H9 (cell line): Measurements from ENCODE around the gene MRTFA. TPM values are rescaled to one million over a fixed set of nuclear protein-coding genes. Genes with fewer than 3 reads are reported as not detected.

Source experiments
- DNase-seq: peaks from one replicate; pipeline ENCODE4 v3.0.0-alpha.2; 2017
- H2AFZ ChIP-seq: one replicate; pipeline ENCODE4 v1.6.1; 2013; ENCODE audit warnings: mild to moderate bottlenecking, low read length, control low read depth, moderate library complexity
- H2AK5ac ChIP-seq: 2 replicates; pipeline ENCODE4 v1.6.1; 2013; ENCODE audit warnings: low read length, control low read depth, mixed read lengths; ENCODE audit not compliant: insufficient read length
- H2BK120ac ChIP-seq: one replicate; pipeline ENCODE4 v1.6.1; 2013; ENCODE audit warnings: low read depth, mild to moderate bottlenecking, low read length, control low read depth, inconsistent platforms; ENCODE audit not compliant: poor library complexity, severe bottlenecking
- H2BK12ac ChIP-seq: 2 replicates; pipeline ENCODE4 v1.6.1; 2013; ENCODE audit warnings: low read length, control low read depth, mixed read lengths, low read depth; ENCODE audit not compliant: insufficient read length
- H2BK15ac ChIP-seq: 2 replicates; pipeline ENCODE4 v1.6.1; 2013; ENCODE audit warnings: low read depth, low read length, control low read depth
- H2BK20ac ChIP-seq: one replicate; pipeline ENCODE4 v1.6.1; 2013; ENCODE audit warnings: low read depth, mild to moderate bottlenecking, low read length, control low read depth, inconsistent platforms; ENCODE audit not compliant: poor library complexity, severe bottlenecking
- H2BK5ac ChIP-seq: 2 replicates; pipeline ENCODE4 v1.6.1; 2013; ENCODE audit warnings: low read length, control low read depth, mixed read lengths; ENCODE audit not compliant: insufficient read length
- H3K14ac ChIP-seq: 2 replicates; pipeline ENCODE4 v1.6.1; 2013; ENCODE audit warnings: low read length, control low read depth; ENCODE audit not compliant: insufficient read depth
- H3K18ac ChIP-seq: 2 replicates; pipeline ENCODE4 v1.6.1; 2013; ENCODE audit warnings: low read depth, mild to moderate bottlenecking, mixed read lengths, low read length, control low read depth; ENCODE audit not compliant: insufficient read length
- H3K23ac ChIP-seq: 2 replicates; pipeline ENCODE4 v1.6.1; 2013; ENCODE audit warnings: low read length, control low read depth, mixed read lengths, low read depth; ENCODE audit not compliant: insufficient read length
- H3K23me2 ChIP-seq: 2 replicates; pipeline ENCODE4 v1.6.1; 2013; ENCODE audit warnings: low read depth, mild to moderate bottlenecking, mixed read lengths, low read length, control low read depth; ENCODE audit not compliant: insufficient read length, poor library complexity, severe bottlenecking
- H3K27ac ChIP-seq: 2 replicates; pipeline ENCODE4 v1.5.1; 2013; ENCODE audit warnings: low read length, control low read depth, mixed read lengths, low read depth; ENCODE audit not compliant: insufficient read length
- H3K27me3 ChIP-seq: 2 replicates; pipeline ENCODE4 v1.6.1; 2013; ENCODE audit warnings: low read length, control low read depth, inconsistent platforms; ENCODE audit not compliant: insufficient read depth
- H3K4ac ChIP-seq: 2 replicates; pipeline ENCODE4 v1.6.1; 2013; ENCODE audit warnings: low read depth, mild to moderate bottlenecking, control low read depth, inconsistent platforms, low read length, moderate library complexity
- H3K4me1 ChIP-seq: 2 replicates; pipeline ENCODE4 v1.6.1; 2013; ENCODE audit warnings: low read length, control low read depth, inconsistent platforms; ENCODE audit not compliant: insufficient read depth
- H3K4me2 ChIP-seq: 2 replicates; pipeline ENCODE4 v1.6.1; 2013; ENCODE audit warnings: low read length, control low read depth, mixed read lengths; ENCODE audit not compliant: insufficient read length, insufficient read depth
- H3K56ac ChIP-seq: 2 replicates; pipeline ENCODE4 v1.6.1; 2013; ENCODE audit warnings: low read depth, mild to moderate bottlenecking, mixed read lengths, low read length, control low read depth; ENCODE audit not compliant: insufficient read length
- H3K79me1 ChIP-seq: 2 replicates; pipeline ENCODE4 v1.6.1; 2013; ENCODE audit warnings: low read depth, mild to moderate bottlenecking, moderate library complexity, low read length, control low read depth, inconsistent platforms; ENCODE audit not compliant: insufficient read depth, poor library complexity, severe bottlenecking
- H3K79me2 ChIP-seq: 2 replicates; pipeline ENCODE4 v1.6.1; 2013; ENCODE audit warnings: low read length, control low read depth, inconsistent platforms; ENCODE audit not compliant: insufficient read depth
- H3K9ac ChIP-seq: 2 replicates; pipeline ENCODE4 v1.6.1; 2013; ENCODE audit warnings: low read length, control low read depth, mixed read lengths; ENCODE audit not compliant: insufficient read length; ENCODE audit errors: extremely low read depth
- H3K9me3 ChIP-seq: one replicate; pipeline ENCODE4 v1.6.1; 2013; ENCODE audit warnings: low read depth, low read length, inconsistent platforms; ENCODE audit not compliant: control insufficient read depth
- H3T11ph ChIP-seq: one replicate; pipeline ENCODE4 v1.6.1; 2013; ENCODE audit warnings: mild to moderate bottlenecking, low read length, control low read depth, inconsistent platforms
- H4K20me1 ChIP-seq: one replicate; pipeline ENCODE4 v1.6.1; 2013; ENCODE audit not compliant: control insufficient read depth, insufficient read length, insufficient read depth
- H4K5ac ChIP-seq: 2 replicates; pipeline ENCODE4 v1.6.1; 2013; ENCODE audit warnings: low read depth, mild to moderate bottlenecking, mixed read lengths, low read length, control low read depth; ENCODE audit not compliant: insufficient read length
- H4K8ac ChIP-seq: replicated peaks from 2 replicates; pipeline ENCODE4 v1.6.1; 2013; ENCODE audit warnings: low read length, control low read depth, mixed read lengths, low read depth; ENCODE audit not compliant: insufficient read length
- H4K91ac ChIP-seq: 2 replicates; pipeline ENCODE4 v1.6.1; 2013; ENCODE audit warnings: low read depth, mild to moderate bottlenecking, moderate library complexity, mixed read lengths, low read length, control low read depth; ENCODE audit not compliant: insufficient read length
- H3K27ac Mint-ChIP-seq, 3 experiments: 2 replicates in 2 of 3; 3 replicates in 1 of 3; pipeline ENCODE4 v1.8.0; 2020 to 2021; ENCODE audit warnings: mixed read lengths in 3 of 3, mild to moderate bottlenecking in 1 of 3, moderate library complexity in 1 of 3
- H3K27me3 Mint-ChIP-seq: 2 replicates; pipeline ENCODE4 v1.8.0; 2021; ENCODE audit warnings: low read depth, mild to moderate bottlenecking, moderate library complexity, mixed read lengths
- H3K36me3 Mint-ChIP-seq, 3 experiments: 2 replicates in 2 of 3; 3 replicates in 1 of 3; pipeline ENCODE4 v1.8.0; 2020 to 2021; ENCODE audit warnings: low read depth in 3 of 3, mixed read lengths in 3 of 3; ENCODE audit not compliant: insufficient read depth in 1 of 3
- H3K4me1 Mint-ChIP-seq, 2 experiments: 2 replicates each; pipeline ENCODE4 v1.8.0; 2020; ENCODE audit warnings: mixed read lengths in 2 of 2
- H3K4me3 Mint-ChIP-seq, 2 experiments: 2 replicates in 1 of 2; 3 replicates in 1 of 2; pipeline ENCODE4 v1.8.0; 2020 to 2021; ENCODE audit warnings: mild to moderate bottlenecking in 2 of 2, mixed read lengths in 2 of 2, moderate library complexity in 1 of 2
- H3K9me3 Mint-ChIP-seq, 2 experiments: 2 replicates in 1 of 2; 3 replicates in 1 of 2; pipeline ENCODE4 v1.8.0; 2020; ENCODE audit warnings: mild to moderate bottlenecking in 2 of 2, mixed read lengths in 2 of 2, moderate library complexity in 1 of 2
- whole genome bisulfite sequencing: extraction: QIAGEN DNeasy Blood & Tissue Kit; methylation state at CpG from one replicate; pipeline ENCODE4 v1.1.7; 2013; ENCODE audit warnings: missing lambda C conversion rate, low lambda C conversion rate, mixed read lengths; ENCODE audit not compliant: insufficient read length; ENCODE audit errors: extremely low coverage; 5-methylcytosine and 5-hydroxymethylcytosine counted together
- total RNA-seq: library from RNA; stranded (reverse); gene quantifications from 2 replicates; pipeline ENCODE4 v1.2.1, GENCODE V29; 2021
- TF ChIP-seq, protein P1 (sequence below): fragments of 200-600 bp; sonication (generic); conservative IDR thresholded peaks from 3 replicates; pipeline ENCODE4 v1.8.0; 2021; ENCODE audit warnings: antibody characterized with exemption, mild to moderate bottlenecking

Gene MRTFA
- total RNA-seq, 1 experiment from 2014 or later = 38.1 TPM

DNA sequence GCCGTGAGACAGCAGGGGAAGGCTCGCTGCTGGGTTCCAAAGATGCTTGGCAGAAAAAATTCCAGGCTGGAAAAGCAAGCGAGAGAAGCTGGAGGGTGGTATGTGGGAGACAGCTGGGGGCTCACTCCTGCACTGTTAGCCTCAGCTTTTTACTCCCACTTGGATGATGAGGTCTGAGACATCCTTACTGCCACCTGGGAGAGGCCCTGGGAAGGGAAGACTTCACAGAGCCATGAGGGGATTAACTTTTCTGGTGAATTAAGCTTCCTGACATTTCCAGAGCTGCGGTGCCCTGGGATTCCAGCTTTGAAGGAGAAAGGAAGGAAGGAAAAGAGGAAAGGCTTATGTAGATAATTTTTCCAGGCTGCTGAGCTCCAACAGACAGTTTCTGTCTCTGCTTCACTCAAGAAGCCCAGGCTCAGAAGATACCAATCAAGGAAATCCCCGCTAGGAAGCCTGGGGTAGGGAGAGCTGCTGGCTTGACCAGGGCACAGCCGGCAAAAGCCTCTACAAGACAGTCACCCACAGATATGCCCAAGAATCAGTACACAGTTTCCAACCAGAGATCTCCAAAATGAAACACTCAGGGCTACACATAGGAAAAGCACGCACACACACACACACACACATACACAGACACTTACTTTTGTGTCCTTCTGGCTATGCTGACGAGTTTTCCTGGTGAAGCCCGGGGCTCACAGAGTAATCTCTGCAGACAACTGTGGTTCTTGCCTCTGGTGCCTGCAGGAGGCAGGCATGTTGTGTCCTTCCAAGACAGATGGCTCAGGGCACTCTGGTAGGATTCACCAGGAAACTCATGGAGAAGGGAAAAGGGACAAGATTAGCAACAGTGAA, 43.7 kb upstream of the MRTFA start:
- WGBS = no CpG with 5 or more reads among the region's 9 CpGs
- H2BK120ac ChIP-seq = no peak overlapping the region
- H3K9me3 ChIP-seq = no peaks in the 10 kb centered on the region
- no peaks in the 10 kb centered on the region for H3K79me1 ChIP-seq
- H3K14ac ChIP-seq = peak overlapping the region; percentile 46; the same call in 1 of the 2 replicates
- peak overlapping the region; percentile 8 for H3K4me2 ChIP-seq
- Mint-ChIP-seq H3K27ac (peak overlapping the region in 2 of 3 experiments; percentile 42 to 53; a peak in 3 of 7 replicates), H3K36me3 (peaks cover 0 to 10% (median 6%) of the 10 kb centered on the region in 3 experiments; a peak in 4 of 7 replicates), H3K4me1 (peaks cover 57 to 62% of the 10 kb centered on the region in 2 experiments), H3K27me3 (peaks cover 4% of the 10 kb centered on the region; the same call in 1 of the 2 replicates), H3K9me3 (no peaks in the 10 kb centered on the region), H3K4me3 (peak overlapping the region; percentile 62 to 76)
- H4K91ac ChIP-seq = no peak overlapping the region
- TF ChIP-seq, protein P1, sequence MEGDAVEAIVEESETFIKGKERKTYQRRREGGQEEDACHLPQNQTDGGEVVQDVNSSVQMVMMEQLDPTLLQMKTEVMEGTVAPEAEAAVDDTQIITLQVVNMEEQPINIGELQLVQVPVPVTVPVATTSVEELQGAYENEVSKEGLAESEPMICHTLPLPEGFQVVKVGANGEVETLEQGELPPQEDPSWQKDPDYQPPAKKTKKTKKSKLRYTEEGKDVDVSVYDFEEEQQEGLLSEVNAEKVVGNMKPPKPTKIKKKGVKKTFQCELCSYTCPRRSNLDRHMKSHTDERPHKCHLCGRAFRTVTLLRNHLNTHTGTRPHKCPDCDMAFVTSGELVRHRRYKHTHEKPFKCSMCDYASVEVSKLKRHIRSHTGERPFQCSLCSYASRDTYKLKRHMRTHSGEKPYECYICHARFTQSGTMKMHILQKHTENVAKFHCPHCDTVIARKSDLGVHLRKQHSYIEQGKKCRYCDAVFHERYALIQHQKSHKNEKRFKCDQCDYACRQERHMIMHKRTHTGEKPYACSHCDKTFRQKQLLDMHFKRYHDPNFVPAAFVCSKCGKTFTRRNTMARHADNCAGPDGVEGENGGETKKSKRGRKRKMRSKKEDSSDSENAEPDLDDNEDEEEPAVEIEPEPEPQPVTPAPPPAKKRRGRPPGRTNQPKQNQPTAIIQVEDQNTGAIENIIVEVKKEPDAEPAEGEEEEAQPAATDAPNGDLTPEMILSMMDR = peak; percentile 37; the same call in 2 of the 3 replicates
- no peak overlapping the region for H2BK12ac ChIP-seq
- no peak overlapping the region for H2AFZ ChIP-seq
- H4K8ac ChIP-seq = no peak overlapping the region
- H3K23me2 ChIP-seq = peaks cover 7% of the 10 kb centered on the region
- peak overlapping the region; percentile 7 for H3K18ac ChIP-seq
- no peak overlapping the region for H2BK15ac ChIP-seq
- H4K5ac ChIP-seq = no peak overlapping the region
- no peak overlapping the region for H2BK20ac ChIP-seq
- no peak overlapping the region for H3K4ac ChIP-seq
- no peak overlapping the region for H2AK5ac ChIP-seq
- H3K56ac ChIP-seq = no peak overlapping the region
- no peak overlapping the region for H2BK5ac ChIP-seq
- no peak for DNase-seq
- peaks cover 11% of the 10 kb centered on the region for H3K4me1 ChIP-seq
- H3K27me3 ChIP-seq = no peaks in the 10 kb centered on the region
- no peak overlapping the region for H3T11ph ChIP-seq
- H3K27ac ChIP-seq = no peak overlapping the region
- no peaks in the 10 kb centered on the region for H3K79me2 ChIP-seq
- H3K23ac ChIP-seq = no peak overlapping the region
- no peaks in the 10 kb centered on the region for H4K20me1 ChIP-seq
- no peak overlapping the region for H3K9ac ChIP-seq
